ENCODE results near the gene GRHL3.

GRHL3 gene

DNA sequence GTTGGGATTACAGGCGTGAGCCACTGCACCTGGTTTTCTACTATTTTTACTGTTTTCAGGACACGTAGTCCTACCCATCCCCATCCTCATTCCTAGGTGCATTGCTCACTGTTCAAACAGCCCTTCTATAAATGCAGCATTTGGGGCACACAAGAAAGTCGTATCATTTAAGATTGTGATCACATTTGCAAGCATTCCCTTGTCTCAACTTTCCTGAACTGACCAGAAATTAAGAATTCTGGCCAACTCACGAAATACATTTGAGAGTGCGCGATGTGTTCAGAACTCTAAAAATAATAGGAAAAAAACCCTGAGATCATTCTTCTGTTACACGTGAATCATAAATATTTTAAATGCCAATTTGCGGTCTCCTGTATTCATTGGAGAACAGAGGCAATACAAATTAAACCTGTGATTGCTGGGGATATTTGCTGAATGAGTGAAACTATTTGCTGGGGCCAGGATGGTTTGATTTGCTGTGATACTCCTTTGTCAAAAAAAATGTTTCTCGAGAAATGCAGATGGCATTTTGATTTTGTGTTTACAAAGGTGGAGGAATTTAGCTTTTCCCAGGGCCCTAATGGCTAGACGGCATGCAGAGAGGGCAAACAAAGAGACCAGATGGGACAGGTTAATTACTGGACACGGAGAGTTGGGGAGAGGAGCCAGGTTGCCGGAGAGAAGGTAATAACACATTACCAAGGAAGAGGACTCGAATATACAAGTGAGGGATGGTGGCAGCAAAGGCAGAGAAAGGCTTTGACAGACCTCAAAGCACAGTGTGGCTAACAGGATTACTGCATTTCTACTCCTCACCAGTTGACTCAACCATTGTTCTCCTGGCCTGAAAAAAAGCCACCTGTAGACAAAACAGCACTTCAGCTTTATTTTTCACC, 56.0 kb downstream of the GRHL3 start:
- DNase-seq = peak; percentile 8

DNA sequence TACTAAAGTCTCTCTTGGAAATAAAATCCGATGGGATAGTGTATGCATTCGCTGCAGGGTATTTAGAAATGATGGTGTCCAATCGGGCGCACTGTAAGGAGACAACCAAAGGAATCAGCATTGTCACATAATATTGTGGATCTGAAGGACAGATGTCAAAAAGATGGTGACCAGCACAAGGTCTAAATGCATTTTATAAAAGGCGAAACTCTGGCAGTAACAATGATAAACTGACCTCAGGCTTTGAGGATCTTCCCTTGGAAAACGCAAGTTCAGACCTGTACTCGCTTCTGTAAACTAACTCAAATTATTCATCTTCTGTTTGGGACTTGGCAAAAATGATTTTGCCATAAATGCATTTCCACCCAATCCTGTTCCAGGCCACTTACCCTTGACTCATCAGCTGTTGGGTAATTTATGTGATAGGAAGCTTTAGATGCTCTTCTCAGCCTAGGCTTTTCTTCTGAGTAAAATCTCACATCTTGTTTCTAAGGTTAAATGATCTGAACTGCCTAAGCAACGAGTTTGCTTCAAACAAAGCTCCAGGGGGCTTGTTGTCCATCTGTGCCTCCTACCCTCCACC, 60.7 kb downstream of the GRHL3 start:
- DNase-seq = no peak

DNA sequence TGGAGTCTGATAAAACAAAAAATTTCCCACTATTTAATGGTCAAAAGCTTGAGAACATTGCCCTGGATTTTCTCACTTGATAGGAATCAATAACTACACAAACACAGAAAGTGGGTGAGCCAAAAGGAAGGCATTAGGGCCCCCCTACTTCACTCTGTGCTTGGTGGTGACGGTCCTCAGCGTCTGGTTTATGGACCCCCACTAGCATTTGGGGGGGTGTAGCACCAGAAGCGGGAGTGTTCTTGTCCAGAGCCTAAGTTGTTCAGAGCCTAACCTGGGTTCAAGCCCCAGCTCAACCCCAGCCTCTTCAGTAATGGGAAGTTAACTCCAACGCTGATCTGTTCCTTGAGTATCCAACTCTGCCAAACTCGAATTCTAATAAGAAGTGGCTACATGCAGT, 61.4 kb downstream of the GRHL3 start:
- DNase-seq = no peak

DNA sequence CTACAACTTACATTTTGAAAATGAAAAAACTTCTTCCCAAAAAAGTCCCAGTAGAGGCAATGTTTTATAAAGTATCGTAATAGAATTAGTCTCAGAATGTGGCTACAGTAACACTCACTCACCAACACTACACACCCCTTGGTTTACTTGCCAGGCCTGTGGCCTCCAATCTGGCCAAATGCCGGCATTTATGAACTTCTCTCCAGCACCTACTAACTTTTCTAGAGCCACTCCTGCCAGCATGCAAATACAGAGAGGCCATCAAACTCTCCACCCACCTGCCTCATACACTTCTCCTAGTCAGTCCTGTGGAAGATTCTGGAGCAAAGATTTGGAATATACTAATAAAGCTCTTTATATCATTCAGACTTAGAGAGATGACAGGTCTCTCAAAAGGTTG, 62.1 kb downstream of the GRHL3 start:
- no peak for DNase-seq

DNA sequence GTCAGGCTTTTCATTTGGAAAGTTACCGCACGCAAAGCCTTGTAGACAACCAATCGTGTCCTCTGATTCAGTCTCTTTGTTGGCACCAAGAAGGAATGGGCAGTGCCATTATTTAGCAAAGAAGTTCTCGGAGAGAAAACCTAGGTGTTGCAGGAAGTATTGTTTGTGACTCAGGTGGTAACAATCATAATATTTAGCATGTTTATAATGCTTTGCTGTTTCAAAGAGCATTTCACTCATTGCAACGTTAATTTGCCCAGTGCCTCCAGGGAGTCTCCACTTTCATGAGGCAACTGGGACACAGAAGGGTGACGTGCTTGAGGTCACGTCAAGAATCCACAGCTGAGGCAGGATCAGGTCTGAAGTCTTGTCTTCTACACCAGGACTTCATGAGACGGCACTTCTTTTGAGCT, 63.0 kb downstream of the GRHL3 start:
- no peak for DNase-seq

DNA sequence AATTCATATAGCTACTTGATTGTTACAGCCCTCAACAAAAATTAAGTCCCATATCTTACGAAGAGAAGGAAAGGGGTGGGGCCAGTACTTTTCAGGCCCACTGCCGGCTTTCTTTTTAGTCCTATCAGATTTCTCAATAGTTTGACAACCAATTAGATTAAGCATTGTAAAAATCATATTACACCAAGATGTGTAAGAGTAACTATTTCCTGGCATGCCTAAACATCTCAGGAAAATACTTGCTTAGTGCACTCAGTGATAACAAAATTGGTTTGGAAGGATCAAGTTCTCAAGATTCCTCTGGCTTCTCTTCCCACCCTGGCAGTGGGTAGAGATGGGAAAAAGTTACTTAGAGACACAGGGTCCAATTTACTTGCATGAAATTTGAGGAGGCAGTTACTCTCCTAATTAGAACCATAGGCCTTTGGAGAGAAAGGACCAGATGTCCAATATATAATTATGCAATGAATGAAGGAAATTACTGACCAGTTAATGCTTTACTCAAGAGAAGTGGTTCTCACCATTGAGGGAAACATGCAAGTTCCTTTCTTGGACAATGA, 64.3 kb downstream of the GRHL3 start:
- peak; percentile 58 for DNase-seq

DNA sequence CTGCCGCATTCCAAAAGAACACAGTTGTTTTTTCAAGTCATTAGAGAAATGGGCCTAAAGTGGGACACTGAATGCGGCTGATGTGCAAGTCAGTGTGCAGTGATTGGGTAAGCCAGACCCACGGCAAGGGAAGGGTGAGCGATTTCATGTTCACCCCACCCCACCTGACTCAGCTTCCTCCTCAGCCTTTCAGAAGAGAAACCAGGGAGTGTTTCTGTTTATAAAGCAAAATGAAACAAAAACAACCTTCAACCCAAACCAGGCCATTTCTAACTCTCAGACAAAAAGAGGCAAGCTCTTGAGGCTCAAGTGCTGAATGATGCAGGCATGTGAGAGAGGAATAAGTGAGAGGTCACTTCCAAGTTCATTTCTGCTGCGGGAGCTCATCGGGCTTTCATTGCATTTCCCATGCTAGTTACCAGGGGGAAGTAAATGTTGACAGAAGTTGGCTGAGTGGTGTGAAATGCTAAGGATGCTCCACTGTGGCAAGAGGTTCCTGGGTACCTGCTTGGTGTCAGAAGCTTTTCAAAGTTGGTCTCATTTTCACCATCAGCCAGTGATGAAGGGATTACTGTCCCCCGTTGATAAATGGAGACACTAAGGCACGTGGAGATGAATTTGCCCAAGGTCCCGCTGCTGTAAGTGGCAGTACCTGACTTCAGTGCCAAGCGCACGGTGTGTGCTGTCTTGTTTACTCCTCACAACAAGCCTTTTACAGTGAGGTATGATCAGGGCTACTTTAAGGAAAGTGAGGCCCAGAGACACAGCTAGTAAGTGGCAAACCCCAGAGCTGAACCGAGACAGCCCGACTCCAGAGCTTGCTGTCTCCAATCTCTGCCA, 65.3 kb downstream of the GRHL3 start:
- no peak for DNase-seq

DNA sequence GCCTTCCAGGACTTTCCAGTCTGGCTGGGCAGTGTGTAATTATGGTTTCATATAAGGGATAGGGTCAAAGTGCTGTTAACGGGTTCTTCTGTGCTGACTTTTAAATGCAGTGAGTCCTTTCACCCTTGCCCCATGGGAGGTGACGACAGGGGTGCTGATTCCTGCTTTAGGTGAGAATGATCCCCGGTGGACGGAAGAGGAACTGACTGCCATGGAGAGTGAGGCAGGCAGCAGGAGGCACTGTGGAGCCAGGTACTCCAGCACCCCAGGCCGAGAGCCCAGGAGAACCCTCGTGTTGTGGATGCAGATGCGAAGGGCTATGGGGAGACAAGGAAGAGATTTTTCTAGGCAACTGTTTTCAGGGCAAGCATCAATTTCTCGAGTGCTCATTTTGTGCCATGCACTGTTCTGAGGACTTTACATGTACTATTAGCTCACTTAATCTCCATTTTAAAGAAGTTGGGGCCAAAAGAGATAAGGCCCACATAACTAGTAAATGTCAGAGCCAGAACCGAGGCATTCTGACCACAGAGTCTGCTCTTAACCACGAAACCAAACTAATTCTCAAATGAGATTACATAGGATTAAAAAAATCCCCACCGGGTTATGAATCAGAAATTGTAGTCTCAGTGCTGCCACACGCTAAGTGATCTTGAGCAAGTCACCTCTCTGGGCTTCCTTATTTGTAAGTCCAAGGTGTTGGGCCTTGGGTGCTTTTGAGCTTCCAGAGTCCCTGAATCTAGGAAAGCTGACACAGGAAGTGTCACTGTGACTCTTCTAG, 66.2 kb downstream of the GRHL3 start:
- no peak for DNase-seq

DNA sequence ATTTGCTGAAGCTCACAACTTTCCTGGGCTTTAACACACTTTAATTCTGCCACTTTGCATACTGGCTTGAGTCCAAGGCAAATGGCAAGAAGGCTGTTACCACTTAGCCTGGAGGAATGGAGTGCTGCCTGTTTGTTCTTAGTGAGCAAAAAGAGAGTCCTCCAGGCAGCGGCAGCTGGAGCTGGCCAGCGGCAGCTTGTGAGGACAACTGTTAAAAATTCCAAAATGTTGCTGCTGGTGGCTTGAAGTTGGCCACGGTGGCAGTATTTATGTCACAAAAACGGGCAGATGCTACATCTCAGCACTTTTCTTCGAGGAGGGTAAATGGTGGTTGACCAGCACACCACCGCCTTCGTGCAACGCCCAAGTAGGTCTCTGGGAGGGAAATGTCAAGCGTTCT, 67.1 kb downstream of the GRHL3 start:
- peak; percentile 64 for DNase-seq

DNA sequence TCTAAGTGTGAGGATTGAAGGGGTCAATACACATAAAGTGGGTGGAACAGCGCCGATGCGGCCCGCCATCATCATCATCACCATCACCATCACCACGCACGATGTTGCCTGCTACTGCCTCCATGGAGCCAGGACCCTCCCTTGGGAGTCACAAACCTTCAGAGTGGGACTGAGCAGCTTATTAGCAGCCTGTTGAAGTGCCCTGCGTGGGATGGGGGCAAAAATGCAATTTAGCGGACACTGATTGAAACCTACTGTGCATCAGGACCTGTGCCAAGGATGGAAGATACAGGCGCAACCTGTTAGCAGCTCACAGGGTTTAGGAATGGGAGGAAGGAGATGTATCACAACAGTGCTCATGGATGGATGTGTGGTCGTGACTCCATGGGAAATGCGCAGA, 67.8 kb downstream of the GRHL3 start:
- no peak for DNase-seq

DNA sequence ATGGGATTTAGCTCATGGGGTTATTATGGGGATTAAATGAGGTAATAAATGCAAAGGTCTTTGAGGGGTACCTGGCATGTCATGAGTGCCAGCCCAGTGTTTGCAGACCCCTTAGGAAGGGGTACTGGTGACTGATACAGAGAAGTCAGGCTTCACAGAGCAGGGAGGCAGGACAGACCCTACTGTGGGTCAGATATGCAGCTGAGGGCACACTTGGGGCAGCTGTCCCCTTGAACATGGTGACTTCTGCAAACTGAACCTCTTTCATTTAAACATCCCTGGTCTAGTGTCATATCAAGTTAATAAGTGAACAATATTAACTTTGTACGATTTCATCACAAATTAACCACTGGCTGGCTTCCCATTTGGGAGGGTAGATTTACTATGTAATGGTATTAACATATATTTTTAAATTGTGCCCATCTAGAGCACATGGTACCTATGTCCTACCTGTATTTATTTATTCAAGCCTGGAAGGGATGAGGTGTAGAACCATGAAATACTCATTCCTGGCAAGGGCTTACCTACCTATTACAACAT, 68.5 kb downstream of the GRHL3 start:
- DNase-seq = no peak

DNA sequence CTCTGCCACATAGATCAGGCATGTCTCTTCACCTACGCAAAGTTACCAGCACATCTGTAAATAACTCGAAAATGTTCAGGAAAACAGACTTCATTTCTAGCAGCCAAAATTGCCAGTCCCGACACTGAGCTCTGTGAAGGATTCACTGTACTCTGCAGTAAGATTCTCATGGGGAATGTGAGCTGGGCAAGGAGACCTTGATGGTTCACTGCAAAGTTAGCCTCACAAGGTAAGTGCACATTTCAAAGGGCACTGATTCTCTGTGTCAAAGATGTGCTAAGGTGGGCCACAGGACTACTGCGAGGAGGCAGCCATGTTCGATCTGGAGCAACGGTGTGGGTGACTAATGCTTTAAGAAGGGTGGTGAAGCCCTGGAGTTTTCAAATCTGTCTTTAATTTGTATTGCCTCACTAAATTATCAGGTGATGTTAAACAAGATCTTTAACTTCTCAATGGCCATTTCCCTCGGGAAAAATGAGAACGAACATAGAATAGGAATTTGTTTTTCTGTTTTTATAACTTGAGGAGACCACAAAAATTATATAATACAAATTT, 69.3 kb downstream of the GRHL3 start:
- no peak for DNase-seq

DNA sequence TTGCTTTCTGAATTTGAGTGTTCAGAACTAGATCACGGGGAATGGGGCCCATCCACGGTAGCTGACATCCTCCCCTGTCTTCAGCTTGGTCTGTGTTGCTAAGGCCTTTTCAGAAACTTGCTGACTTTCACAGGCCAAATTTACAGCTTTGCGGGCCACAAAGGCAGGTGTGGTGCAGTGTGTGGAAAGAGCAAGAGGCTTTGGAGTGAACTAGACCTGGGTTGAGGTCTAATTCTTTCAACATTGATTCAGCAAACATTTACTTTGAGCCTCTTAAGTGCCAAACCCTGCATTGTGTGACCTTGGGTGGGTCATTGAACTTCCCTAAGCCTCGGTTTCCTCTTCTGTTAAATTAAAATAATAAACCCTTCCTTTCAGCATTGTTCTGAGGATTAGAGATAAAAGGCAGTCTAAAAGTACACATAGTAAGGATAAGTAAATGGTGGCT, 70.1 kb downstream of the GRHL3 start:
- DNase-seq = no peak

DNA sequence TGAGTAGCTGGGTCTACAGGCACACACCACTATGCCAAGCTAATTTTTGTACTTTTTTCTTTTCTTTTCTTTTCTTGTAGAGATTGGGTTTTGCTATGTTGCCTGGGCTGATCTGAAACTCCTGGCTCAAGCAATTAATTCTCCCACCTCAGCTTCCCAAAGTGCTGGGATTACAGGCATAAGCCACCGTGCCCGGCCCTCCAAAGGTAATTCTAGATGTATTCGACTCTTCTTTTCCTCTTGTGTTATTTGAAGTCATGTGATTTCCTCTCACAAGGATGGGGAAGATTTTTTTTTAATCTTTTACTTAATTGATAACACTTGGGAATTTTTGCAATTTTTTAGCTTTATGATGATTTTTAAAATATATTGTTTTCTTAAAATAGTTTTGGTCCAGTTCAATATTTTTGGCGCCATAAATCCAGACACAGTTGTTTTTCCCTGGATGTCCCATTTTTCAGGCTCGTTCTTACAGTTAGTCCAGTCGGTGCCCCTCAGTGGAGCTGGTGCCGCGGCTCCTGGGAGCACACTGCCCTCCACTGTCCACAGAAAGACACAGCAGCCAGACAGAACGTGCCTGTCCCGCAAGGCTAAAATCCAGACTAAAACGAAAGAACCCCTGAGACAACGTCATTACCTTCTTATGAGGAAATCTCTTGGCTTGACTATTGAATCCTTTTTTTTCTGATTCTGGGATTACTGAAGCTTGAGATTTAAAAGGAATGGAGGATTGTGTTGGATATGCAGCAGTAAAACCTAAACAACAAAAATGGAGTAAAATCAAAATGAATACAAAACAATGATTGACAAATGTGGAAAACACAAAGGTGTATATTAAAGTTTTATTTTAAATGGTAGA, 72.0 kb downstream of the GRHL3 start:
- peak; percentile 5 for DNase-seq

DNA sequence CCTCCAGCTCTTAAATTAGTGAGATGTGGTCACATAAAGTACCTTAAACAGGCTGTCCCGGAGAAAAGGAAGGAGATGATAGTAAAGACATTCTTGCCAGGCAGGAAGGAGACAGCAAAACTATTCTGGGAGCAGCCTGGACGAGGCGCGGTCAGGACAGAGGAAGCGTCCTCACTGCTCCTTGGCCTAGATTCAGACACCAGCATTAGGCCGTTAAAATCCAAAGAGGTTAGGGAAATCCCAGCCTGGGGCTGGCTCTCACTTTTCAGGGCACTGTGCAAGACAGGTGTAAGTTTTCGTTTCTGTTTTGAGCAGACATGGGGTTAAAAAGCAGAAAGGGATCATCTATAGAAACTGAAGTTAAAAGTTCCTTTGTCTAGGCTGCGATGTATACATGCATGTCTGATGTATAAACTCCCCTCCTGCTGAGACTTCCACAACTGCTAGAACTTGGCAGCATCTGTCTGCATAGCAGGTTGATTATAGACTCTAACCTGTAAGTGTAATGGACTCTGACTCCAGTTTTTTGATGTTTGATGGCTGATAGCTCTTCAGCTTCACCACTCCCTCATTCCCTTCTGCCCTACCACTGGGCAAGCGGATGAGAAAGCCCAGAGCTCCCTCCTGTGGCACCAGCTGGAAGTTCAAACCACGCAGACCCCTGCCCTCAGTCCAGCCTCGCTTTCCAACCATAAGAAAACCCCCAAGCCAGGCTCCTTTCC, 72.9 kb downstream of the GRHL3 start:
- peak; percentile 22 for DNase-seq

DNA sequence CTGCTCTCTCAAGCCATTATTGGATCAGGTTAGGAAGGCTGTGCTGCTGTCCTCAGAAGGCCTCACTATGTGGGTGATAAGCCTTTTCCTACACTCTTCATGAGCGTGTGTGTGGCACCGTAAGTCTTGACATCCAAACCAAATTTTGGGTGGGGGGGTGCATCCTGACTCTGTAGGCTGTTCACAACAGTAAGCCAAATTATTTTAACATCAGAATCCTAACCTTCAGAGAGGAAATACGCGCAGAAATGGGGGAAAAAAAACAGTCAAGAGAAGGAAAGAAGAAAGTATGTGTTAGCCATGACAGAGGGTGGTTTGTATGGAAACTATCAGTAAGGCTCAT, 73.4 kb downstream of the GRHL3 start:
- DNase-seq = no peak

DNA sequence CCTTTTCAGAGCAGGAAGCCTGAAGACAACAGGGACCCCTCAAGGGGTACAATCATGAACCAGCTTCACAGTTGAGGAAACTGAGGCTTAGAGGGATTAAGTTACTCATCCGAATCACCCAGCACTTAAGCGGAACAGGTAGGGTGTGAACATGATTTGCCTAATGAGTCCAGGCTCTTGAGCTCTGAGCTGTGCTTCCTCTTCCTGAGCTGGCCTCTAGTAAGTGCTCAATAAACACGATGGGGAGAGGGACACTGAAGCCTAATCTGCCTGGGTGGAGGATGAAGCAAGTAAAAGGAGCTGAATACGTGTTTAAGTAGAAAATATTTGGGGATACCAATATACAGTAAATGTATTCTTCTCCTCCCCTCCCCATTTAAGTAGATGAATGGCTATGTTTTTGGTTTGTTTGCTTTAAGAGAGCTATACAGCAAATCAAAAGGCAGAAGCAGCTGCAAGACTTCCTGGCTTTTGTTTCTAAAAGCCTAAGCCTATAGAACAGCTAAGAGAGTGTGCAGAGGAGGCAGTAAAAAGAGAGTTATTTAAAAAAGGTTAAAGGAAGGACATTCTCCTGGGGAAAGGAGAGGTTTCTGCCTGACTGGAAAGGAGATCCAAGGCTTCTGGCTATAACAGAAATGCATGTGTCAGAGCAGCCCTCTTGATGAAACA, 74.0 kb downstream of the GRHL3 start:
- no peak for DNase-seq

DNA sequence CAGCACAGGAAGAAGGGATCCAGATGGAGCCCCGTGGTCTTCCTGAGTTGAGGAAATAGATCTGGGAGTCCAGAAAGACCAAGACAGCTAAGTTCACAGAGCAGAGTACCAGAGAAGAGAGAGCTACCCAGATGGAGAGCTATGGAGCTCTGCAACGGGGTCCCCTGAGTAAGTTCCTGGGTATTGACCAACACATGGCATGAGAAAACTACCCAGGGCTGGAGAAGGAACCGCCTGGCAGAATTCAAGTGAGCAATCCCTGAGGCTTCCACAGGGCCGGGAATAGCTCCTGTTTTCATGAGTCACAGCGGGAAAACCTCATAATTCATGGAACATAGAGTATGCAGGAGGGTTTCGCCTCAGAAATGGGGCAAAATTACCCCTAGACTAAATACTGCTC, 74.7 kb downstream of the GRHL3 start:
- DNase-seq = no peak

DNA sequence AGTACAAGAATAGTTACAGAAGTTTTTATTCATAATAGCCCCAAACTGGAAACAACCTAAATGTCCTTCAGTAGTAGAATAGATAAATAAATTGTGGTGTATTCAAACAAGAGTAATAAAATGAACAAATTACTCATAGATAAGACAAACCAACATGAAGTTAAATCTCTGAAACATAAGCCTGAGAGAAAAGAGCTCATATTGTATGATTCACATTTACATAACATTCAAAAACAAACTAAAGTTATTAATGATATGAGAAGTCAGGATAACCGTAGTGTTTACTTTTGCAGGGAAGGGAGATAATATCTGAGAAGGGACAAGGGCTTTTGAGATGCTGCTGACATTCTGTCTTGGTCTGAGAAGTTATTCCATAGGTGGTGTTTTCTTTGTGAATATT, 80.9 kb downstream of the GRHL3 start:
- no peak for DNase-seq

DNA sequence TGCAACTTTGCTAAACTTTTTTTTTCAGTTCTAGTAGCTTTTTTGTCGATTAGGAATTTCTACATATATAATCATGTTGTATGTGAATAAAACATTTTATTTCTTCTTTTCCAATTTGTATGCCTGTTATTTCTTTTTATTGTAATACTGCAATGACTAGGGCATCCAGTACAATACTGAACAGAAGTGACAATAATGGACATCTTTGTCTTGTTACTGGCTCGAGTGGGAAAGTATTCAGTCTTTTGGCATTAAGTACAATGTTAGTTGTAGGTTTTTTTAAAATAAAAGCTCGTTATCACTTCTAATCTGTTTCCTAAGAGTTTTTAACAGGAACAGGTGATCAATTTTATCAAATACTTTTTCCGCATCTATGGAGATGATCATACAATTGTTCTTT, 84.6 kb downstream of the GRHL3 start:
- DNase-seq = no peak

Measured in DMS 273 treated with DMSO at 0.1 percent for 48 hours (cell line).